SK-N-MC (cell line): ENCODE data around the gene MIEF2.

ENCODE experiments used
- EZH2 ChIP-seq: fragments of 200-600 bp; sonication (generic); IDR thresholded peaks from one replicate; pipeline ENCODE4 v1.6.1; 2017; ENCODE audit warnings: antibody characterized with exemption
- POLR2AphosphoS5 ChIP-seq: IDR thresholded peaks from 2 replicates; pipeline ENCODE4 v1.6.1; 2012; ENCODE audit warnings: mild to moderate bottlenecking, low read depth, low read length, borderline replicate concordance

GRCh38 chr17:18250259-18250658 lies 10.2 kb upstream of the MIEF2 start:
- TF ChIP-seq EZH2 (no peak), POLR2AphosphoS5 (no peak)
